Measurements from ENCODE around the gene NR2F2. TPM values are rescaled to one million over a fixed set of nuclear protein-coding genes. Genes with fewer than 3 reads are reported as not detected.

The NR2F2 gene
- polyA plus RNA-seq, 1 donor from 2014 or later: 0.07 TPM

GRCh38 chr15:96365781-96366525, 35.5 kb downstream of the NR2F2 start:
- Histone ChIP-seq H3K79me2 (replicated peaks; ENCODE audit: insufficient read depth, low read length) (no peaks in the 10 kb centered on the region), H3K27ac (ENCODE audit: low read length) (no peak overlapping the region), H4K20me1 (ENCODE audit: insufficient read depth) (no peaks in the 10 kb centered on the region), H3K9me2 (ENCODE audit: insufficient read depth, low read length) (no peaks in the 10 kb centered on the region), H2AFZ (ENCODE audit: low read depth, low read length) (no peak overlapping the region), H3K36me3 (ENCODE audit: insufficient read depth, low read length) (no peaks in the 10 kb centered on the region), H3K9ac (ENCODE audit: low read length) (no peak overlapping the region), H3K4me2 (ENCODE audit: low read length) (no peak overlapping the region), H3K27me3 (ENCODE audit: insufficient read depth, low read depth, low read length) (peaks cover 99% of the 10 kb centered on the region), H3F3A (ENCODE audit: insufficient read depth, low read length, poor library complexity, severe bottlenecking) (no peaks in the 10 kb centered on the region), H3K4me3 (ENCODE audit: low read length) (no peak overlapping the region), H3K9me3 (ENCODE audit: low read length) (no peaks in the 10 kb centered on the region)
- TF ChIP-seq TAF1 (IDR thresholded peaks at IDR 0.05; ENCODE audit: low read depth) (no peak), CTCF (IDR thresholded peaks at IDR 0.05; ENCODE audit: poor library complexity, severe bottlenecking) (no peak), POLR2AphosphoS5 (IDR thresholded peaks at IDR 0.05) (no peak), EZH2 (IDR thresholded peaks at IDR 0.05; ENCODE audit: borderline replicate concordance, insufficient read depth, low read length, poor library complexity, severe bottlenecking) (peak; percentile 85)

GRCh38 chr15:96366526-96366877, 36.0 kb downstream of the NR2F2 start:
- no peak overlapping the region for H2AFZ ChIP-seq (ENCODE audit: low read depth, low read length)
- no peaks in the 10 kb centered on the region for H3K9me3 ChIP-seq (ENCODE audit: low read length)
- no peaks in the 10 kb centered on the region for H3F3A ChIP-seq (ENCODE audit: insufficient read depth, low read length, poor library complexity, severe bottlenecking)
- H3K4me3 ChIP-seq (ENCODE audit: low read length): no peak overlapping the region
- no peaks in the 10 kb centered on the region for H3K79me2 ChIP-seq (replicated peaks; ENCODE audit: insufficient read depth, low read length)
- no peaks in the 10 kb centered on the region for H3K9me2 ChIP-seq (ENCODE audit: insufficient read depth, low read length)
- H3K9ac ChIP-seq (ENCODE audit: low read length): no peak overlapping the region
- H3K27ac ChIP-seq (ENCODE audit: low read length): no peak overlapping the region
- no peak overlapping the region for H3K4me2 ChIP-seq (ENCODE audit: low read length)
- no peaks in the 10 kb centered on the region for H4K20me1 ChIP-seq (ENCODE audit: insufficient read depth)
- H3K27me3 ChIP-seq (ENCODE audit: insufficient read depth, low read depth, low read length): peaks cover 99% of the 10 kb centered on the region
- TF ChIP-seq REST (IDR thresholded peaks at IDR 0.05; ENCODE audit: borderline replicate concordance) (no peak), CTCF (IDR thresholded peaks at IDR 0.05; ENCODE audit: poor library complexity, severe bottlenecking) (no peak), EP300 (conservative IDR thresholded peaks at IDR 0.05; ENCODE audit: poor library complexity, severe bottlenecking) (no peak), RAD21 (conservative IDR thresholded peaks at IDR 0.05) (no peak), TAF1 (IDR thresholded peaks at IDR 0.05; ENCODE audit: low read depth) (no peak), POLR2AphosphoS5 (IDR thresholded peaks at IDR 0.05) (no peak), EZH2 (IDR thresholded peaks at IDR 0.05; ENCODE audit: borderline replicate concordance, insufficient read depth, low read length, poor library complexity, severe bottlenecking) (no peak), MXI1 (conservative IDR thresholded peaks at IDR 0.05; ENCODE audit: poor library complexity, severe bottlenecking) (no peak), SMC3 (conservative IDR thresholded peaks at IDR 0.05; ENCODE audit: poor library complexity) (no peak)
- H3K36me3 ChIP-seq (ENCODE audit: insufficient read depth, low read length): no peaks in the 10 kb centered on the region

Data from neural cell (in vitro differentiated cells).